Activated CD8-positive, alpha-beta memory T cell treated with anti-CD3 and anti-CD28 coated beads for 48 hours (primary cell): Measurements from ENCODE around the gene KBTBD13.
A peak's percentile ranks its signal among the peaks of the same experiment; 100 is the strongest.
"Not testable (repeated sequence)": the region's sequence is repeated elsewhere in the genome, so short reads cannot be mapped to it uniquely, and the experiment has no call there.

Source experiments
- DNase-seq, 3 experiments: peaks; one replicate each; pipeline ENCODE4 v3.0.0-alpha.2; 2020; ENCODE audit warnings: low read depth in 2 of 3, low spot score in 2 of 3

KBTBD13 gene

DNA sequence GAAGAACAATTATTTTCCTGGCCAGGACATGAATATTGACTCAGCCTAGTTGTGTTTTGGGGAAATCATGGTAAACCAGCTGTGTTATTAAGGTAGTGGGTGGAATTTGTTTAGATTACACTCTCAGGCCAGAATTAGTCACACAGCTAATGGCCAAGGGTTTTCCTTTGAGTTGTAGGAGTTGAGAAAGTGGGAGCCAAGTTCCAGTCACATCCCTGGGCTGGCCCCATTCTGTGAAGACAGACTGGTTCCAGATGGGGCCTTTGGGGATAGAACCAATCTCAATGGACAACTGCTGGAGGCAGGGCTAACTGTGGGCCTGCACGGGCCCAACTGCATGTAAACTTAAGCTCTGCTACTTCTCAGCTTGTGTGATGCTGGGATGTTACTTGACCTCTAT lies 7.4 kb upstream of the KBTBD13 start:
- no peak for DNase-seq

DNA sequence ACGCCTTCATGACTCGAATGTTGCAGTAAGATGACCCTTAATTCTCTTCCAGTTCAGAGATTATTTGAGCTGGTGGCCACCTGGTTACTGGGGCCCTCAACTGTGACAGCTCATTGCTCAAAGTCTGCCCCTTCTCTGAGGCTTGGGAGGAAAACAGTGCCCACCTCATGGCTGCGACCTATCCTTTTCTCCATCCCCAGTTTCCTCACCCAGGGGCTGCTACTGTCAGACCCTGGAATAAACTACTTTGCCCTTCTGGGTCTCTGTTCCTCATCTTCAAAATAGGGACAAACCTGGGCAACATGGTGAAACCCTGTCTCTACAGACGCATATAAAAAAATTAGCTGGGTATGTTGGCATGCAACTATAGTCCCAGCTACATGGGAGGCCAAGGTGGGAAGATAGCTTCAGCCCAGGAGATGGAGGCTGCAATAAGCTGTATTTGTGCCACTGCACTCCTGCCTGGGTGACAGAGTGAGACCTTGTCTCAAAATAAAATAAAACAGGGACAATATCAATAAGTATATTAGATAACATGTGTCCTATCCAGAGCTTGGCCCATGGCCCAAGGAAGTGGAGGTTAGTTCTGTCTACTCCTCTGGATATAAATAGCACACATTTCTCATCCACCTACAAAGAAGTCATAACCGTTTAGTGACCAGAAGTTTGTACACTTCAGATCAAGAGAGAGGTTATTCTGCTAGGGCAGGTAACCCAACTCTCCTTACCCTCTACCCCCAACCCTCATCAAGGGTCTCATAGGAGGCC lies 6.6 kb upstream of the KBTBD13 start:
- no peak for DNase-seq

DNA sequence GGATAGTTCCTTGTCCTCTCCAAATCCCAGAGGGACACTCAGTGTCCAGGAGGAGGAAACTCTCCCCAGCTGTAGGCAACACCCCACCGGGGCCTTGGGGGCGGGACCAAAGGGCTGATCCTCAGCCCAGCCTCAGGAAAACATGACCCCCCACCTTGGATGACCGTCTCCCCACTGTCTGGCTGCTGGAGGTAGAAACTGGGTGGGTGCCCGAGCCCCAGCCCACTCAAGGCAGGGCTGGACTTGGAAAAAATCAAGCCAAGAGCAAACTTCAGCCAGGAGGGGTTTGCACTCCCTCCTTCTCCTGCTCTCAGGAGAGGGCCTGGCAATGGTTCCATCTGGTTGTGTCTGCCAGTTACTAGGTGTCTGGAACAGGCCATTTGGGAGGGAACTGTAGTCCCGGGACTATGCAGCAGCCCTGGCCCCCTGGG lies 5.2 kb upstream of the KBTBD13 start:
- no peak for DNase-seq

DNA sequence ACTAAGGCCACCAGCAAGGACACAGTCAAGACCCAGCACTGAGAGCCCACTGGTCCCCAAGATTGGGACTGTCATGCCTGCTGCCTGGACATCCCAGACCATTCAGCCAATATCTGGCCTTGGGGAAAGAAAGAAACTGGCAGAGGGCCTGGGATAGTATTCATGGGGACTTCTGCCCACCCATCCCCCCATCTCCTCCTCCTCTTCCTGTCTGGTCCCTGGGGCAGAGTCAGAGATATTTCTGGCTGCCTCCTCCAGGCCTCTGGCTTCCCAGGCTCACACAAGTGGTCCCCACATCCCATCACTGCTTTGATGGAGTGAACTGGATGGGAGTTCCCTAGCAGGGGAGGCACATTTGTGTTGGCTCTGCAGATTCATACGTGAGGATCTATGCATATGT lies 4.5 kb upstream of the KBTBD13 start:
- no peak for DNase-seq

DNA sequence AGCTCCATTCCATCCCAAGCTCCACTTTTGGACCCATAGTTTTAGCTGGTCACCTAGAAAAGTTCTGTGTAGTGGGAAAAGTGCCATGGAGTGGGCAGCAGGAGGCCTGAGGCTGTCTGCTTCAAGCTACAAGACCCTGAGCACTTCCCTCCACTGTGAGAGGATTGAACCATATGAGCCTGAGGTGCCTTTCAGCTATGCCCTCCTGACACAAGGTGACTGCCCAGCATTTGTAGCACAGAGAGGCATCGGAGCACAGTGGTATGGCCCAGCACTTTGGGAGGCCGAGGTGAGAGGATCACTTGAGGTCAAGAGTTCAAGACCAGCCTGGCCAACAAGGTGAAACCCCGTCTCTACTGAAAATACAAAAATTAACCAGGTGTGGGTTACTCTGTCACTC lies 3.9 kb upstream of the KBTBD13 start:
- no peak for DNase-seq

DNA sequence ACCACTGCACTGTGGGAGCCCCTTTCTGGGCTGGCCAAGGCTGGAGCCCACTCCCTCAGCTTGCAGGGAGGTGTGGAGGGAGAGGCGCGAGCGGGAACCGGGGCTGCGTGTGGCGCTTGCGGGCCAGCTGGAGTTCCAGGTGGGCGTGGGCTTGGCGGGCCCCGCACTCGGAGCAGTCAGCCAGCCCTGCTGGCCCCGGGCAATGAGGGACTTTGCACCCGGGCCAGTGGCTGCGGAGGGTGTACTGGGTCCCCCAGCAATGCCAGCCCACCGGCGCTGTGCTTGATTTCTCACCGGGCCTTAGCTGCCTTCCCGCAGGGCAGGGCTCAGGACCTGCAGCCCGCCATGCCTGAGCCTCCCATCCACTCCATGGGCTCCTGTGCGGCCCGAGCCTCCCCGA lies 1.6 kb upstream of the KBTBD13 start:
- DNase-seq = not testable (repeated sequence)

DNA sequence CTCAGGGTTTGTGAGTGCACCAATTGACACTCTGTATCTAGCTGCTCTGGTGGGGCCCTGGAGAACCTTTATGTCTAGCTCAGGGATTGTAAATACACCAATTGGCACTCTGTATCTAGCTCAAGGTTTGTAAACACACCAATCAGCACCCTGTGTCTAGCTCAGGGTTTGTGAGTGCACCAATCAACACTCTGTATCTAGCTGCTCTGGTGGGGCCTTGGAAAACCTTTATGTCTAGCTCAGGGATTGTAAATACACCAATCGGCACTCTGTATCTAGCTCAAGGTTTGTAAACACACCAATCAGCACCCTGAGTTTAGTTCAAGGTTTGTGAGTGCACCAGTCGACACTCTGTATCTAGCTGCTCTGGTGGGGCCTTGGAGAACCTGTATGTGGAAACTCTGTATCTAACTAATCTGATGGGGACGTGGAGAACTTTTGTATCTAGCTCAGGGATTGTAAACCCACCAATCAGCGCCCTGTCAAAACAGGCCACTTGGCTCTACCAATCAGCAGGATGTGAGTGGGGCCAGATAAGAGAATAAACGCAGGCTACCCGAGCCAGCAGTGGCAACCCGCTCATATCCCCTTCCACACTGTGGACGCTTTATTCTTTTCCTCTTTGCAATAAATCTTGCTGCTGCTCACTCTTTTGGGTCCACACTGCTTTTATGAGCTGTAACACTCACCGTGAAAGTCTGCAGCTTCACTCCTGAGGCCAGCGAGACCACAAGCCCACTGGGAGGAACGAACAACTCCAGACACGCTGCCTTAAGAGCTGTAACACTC lies 745 bp upstream of the KBTBD13 start:
- DNase-seq = not testable (repeated sequence)

DNA sequence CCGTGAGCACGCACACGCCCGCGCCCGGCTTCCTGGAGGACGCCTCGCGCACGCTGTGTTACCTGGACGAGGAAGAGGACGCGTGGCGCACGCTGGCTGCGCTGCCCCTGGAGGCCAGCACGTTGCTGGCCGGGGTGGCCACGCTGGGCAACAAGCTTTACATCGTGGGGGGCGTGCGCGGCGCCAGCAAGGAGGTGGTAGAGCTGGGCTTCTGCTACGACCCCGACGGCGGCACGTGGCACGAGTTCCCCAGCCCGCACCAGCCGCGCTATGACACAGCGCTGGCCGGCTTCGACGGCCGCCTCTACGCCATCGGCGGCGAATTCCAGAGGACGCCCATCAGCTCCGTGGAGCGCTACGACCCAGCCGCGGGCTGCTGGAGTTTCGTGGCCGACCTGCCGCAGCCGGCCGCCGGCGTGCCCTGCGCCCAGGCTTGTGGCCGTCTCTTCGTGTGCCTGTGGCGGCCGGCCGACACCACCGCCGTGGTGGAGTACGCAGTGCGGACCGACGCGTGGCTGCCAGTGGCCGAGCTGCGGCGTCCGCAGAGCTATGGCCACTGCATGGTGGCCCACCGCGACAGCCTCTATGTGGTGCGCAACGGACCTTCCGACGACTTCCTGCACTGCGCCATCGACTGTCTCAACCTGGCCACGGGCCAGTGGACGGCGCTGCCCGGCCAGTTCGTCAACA lies 890 bp downstream of the KBTBD13 start:
- DNase-seq = no peak

DNA sequence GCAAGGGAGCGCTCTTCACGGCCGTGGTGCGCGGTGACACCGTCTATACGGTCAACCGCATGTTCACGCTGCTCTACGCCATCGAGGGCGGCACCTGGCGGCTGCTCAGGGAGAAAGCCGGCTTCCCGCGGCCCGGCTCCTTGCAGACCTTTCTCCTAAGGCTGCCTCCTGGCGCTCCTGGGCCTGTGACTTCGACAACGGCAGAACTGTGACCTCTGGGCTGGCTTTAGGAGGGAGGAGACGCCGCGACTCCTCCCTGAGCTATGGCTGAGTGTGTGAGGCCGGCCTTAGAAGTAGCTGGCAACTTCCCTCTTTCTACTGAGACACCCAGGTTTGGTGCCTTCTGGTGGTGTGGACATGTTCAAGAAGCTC lies 1.4 kb downstream of the KBTBD13 start:
- peak in 2 of 3 experiments; percentile 22 to 32 for DNase-seq

DNA sequence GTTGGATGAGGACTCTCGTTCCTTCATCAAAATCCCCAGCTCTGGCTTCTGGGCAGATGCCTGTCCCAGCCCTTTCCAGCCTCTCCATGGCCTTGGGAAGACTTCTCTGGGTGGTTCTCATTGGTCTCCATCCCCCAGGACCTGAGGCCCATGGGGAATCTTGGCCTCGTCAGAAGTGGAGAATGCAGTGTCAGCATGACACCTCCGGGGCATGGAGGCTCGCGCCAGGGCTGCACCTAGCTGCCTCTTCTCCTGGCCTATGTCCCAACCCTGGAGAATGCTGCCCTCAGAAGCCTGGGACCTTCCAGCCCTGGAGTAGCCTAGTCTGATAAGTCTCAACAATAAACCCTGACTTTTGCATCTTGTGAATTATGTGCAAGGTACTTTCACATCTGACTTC lies 3.0 kb downstream of the KBTBD13 start:
- no peak for DNase-seq

DNA sequence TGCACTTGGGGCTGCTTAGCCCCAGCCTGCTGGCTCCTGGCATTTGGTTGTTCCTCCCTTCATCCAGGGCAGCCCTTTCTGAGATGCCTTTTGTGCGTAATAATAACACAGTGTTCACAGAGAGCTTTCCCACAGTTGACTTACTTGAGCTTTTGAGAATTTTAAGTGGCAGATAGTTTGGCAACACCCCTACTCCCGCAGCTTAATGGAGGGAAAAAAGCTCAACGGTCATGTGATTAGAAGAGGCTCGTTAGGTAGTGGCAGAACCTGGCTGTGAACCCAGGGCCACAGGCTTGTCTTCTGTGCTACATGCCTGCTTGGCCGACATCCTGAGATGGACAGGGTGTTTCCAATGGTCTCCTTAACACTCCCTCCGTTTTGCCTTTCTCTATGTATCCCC lies 4.7 kb downstream of the KBTBD13 start:
- no peak for DNase-seq

DNA sequence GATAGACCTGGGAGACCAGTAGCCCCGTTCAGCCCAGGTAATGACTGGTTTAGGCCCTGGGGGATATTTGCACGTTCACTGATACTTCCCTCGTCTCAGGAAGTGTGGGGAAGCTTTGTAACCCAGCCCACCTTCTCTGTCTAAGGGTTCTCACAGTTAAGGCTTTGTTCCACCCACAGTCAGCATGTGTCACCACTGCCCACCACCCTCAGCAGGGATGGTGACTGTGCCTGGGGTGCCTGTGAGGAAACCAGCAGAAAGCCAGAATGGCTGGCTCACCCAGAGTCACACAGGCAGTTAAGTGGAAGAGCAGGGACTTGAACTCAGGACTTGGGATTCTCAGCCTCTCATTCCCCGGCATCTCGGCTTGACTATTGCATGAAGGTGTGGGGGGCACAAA lies 5.2 kb downstream of the KBTBD13 start:
- no peak for DNase-seq

DNA sequence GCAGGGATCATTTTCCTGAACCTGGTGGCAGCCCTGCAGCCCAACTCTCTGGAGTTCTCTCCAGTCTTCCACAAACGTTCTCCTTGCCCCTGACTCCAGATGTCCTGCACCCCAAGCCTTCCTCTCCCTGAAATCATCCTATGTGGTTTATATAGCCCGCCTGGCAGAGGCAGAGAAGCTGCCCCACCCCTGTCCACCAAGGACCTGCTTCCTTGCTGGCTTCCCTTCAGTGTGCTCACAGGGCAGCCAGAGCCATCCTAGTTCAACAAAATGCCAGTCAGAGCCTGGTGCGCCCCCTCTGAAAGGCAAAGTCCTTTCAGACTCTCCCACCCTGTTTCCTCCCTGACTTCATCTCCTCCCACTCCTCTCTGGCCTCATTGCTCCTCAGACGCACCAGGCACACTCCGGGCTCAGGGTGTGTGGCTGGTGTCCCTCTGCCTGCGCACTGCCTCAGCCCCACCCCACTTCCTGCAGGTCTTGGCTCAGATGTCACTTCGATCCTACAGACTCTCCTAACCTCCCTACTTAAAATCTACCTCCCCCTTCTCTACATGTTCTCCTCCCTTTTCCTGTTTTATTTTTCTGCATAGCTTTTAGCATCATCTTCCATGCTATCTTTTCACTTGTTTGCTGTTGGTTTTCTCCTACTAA lies 5.9 kb downstream of the KBTBD13 start:
- DNase-seq = no peak

DNA sequence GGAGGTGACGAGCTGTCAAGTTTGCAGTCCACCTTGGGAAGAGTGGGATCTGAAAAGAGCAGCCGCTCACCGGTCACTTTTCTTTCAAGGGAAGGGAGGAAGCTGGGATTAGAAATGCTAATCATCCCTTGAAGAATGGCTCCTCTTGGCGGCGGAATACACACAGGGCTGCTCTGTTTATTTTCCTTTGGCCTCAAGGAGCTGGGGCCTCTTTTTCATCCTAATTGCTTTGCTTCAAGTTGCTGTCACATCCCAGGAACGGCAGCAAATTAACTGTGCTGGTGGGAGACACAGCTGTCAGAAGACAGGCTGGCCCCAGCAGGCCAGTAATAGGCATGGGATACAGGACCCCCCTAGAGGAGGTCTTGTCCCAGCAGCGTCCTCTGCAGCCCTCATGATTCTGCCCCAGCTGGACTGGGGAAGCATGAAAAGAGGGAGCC lies 6.7 kb downstream of the KBTBD13 start:
- no peak for DNase-seq

DNA sequence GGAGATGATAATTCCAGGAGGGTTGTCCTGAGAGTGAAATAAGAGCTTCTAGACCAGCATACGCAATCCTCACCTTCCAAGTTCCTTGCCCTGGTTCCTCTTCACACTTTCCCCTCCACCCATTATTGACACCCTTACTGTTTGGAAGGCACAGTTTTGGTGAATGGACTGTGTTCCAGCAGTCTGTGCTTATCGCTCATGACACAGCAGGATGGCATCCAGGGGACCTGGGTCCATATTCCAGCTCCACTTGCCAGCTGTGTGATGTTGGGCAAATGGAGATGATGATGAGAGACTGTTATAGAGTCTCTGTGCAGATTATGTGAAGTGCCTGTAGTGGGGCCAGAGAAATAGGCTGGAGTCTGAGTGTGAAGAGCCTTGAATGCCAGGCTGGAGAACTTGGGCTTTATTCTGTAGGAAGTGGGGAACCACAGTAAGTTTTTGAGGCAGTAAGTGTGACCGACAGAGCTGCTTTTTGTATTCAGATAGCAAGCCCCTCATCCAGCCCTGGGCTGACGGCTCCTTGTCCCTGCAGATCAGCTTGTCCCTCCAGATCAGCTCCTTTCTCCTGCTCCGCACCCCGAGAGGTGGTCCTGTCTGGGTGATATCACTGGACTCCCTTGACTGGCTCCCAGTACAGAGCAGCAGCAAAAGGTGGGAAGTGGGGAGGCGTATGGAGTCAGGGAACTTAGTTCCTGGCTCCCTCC lies 8.1 kb downstream of the KBTBD13 start:
- no peak for DNase-seq

DNA sequence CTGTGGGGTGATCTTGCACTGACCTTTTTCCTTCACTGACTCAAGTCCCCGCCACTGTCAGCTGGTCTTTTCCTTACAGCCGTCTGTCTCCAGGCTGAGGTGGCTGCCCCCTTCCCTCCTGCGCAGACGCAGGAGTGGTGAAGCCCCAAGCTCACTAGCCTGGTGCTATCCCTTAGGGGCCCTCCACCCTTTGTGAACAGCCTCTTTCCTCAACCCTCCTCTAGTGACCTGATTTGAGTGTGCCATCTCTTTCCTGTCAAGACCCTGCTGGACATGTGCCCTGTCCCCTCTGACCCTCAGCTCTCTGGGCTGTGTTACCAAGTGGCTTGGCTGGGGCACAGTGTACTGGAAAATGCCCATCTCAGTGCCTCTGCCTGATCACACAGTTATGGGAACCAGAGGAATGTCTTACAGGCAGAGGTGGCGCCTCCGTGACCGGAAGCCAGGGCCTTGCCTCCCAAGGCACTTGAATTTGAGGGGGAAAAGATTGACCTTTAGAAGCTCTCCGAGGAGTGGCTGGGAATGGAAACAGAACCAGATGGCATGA lies 8.7 kb downstream of the KBTBD13 start:
- DNase-seq = no peak

DNA sequence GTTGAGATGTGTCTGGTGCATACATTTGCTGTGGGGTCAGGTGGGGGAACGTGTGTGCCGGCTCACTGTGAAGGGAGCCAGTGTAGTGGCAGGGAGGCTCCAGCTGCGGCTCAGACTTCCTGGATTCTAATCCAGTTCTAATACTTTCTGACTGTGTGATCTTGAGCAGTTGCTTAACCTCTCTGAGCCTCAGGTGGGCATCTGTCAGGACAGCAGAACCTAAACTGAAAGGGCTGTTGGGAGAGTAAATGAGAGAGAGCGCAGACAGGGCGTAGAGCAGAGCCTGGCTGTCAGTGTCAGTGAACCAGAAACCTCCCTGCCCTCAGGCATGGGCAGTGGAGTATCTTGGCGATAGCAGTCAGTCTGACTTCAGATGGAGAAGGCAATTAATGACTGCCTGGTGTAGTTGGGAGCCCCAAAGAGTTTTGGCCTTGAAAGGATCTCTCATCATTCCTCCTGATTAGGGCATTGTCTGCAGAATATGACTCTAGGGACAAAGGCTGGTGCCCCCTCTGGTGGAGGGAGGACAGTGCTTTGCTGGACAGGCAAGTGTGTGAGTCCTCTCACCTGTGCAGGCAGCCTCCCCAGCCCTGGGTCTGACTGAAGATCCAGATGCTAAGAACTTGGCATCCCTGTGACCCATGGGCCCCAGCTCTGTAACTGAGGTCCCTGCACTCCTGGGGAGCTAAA lies 9.6 kb downstream of the KBTBD13 start:
- no peak for DNase-seq

DNA sequence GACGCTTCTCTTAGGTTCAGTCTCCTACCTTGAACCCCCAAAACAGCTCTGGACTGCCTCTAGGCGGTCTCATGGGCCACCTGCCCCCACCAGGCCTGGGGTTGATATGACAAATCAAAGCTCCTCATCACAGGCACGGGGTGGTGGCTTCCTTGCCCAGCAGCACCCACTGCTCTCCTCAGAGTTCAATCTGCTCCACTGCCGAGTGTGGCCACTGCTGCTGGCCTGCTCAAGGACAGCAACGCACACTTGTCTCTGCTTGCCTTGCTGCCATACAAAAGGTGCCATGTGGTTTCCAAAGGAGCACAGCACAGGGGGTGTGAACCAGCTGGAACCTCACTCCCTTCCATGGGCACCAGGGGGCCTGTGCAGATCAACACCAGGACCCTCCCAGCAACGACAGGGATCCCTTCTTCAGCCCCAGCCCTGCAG lies 10.2 kb downstream of the KBTBD13 start:
- no peak for DNase-seq

DNA sequence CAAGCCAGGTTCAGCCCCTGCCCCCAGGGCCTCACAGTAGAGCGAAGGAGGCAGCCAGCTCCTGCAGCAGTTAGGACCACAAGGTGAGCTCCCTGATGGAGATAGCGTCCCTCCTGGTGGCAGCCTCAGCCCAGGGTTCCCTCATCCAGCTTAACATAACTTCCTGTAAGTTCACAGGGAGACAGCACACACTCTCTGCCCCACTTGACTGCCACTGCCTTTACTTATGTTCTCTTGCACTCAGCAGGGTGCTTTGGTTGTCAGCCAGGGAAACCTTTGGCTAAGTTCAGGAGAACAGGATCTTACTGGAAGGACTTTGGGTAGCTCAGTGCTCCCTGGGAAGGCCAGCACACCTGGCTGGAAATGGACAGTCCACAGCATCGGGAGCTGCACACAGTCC lies 10.9 kb downstream of the KBTBD13 start:
- no peak for DNase-seq
